ENCODE measurements around the gene TNS3. TPM values are rescaled to one million over a fixed set of nuclear protein-coding genes. Genes with fewer than 3 reads are reported as not detected.
A peak's percentile ranks its signal among the peaks of the same experiment; 100 is the strongest.

The TNS3 gene
- total RNA-seq, 1 donor from 2014 or later = 89.8 TPM

DNA sequence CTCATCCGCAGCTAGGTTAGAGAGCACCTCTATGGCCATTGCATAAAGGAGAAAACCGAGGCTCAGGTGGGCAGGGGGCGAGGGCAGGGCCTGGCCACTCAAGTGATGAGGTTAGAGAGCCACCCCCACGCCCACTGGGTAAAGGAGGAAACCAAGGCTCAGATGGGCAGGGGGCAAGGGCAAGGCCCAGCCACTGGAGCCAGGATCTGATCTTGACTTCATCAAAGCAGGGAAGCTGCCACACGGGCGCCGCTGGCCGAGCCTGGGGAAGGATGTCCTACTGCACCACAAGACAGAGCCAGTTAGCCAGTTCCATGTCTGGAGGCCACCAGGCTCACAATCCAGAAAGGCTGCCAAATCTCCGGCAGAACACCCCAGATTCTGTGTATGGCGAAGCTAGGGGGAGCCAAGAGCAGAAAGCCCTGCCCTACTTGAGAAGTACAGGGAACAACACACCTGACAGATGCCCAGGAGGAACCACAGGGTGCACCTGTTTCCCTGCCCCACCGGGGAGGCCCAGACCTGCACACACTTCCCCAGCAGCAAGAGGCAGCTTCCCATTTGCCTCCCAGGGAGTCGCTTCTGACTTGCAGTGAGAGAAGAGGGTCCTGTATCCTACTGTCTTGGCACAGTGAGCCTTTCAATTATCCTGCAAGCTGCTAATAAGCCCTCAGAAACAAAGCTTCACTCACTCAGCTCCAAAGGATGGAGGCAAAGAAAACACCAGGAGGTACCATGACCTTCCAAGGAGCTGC is 101.9 kb downstream of the TNS3 start:
- peak overlapping the region in 1 of 2 donors; percentile 29 for H3K27ac ChIP-seq
- no peaks in the 10 kb centered on the region for H3K27me3 ChIP-seq
- no peaks in the 10 kb centered on the region for H3K36me3 ChIP-seq
- intact Hi-C loops (cut with DNase I) = loop anchor here (5.0 kb wide), 2 partner anchors 102 to 337 kb away; partner anchors contain the start of gene TNS3
- peaks cover 19 to 79% of the 10 kb centered on the region in 2 donors for H3K4me1 ChIP-seq
- H3K4me3 ChIP-seq = no peak overlapping the region
- TF ChIP-seq, protein P1, sequence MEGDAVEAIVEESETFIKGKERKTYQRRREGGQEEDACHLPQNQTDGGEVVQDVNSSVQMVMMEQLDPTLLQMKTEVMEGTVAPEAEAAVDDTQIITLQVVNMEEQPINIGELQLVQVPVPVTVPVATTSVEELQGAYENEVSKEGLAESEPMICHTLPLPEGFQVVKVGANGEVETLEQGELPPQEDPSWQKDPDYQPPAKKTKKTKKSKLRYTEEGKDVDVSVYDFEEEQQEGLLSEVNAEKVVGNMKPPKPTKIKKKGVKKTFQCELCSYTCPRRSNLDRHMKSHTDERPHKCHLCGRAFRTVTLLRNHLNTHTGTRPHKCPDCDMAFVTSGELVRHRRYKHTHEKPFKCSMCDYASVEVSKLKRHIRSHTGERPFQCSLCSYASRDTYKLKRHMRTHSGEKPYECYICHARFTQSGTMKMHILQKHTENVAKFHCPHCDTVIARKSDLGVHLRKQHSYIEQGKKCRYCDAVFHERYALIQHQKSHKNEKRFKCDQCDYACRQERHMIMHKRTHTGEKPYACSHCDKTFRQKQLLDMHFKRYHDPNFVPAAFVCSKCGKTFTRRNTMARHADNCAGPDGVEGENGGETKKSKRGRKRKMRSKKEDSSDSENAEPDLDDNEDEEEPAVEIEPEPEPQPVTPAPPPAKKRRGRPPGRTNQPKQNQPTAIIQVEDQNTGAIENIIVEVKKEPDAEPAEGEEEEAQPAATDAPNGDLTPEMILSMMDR (IDR thresholded peaks at IDR 0.05) = no peak
- H3K9me3 ChIP-seq = no peaks in the 10 kb centered on the region
- DNase-seq (ENCODE audit: low spot score in 2 of 2) = no peak

- no peaks in the 10 kb centered on the region for H3K36me3 ChIP-seq
- intact Hi-C loops (cut with DNase I) = no loop called here
- H3K27ac ChIP-seq = peak overlapping the region; percentile 25 to 49
- H3K4me3 ChIP-seq = no peak overlapping the region
- TF ChIP-seq, protein P1 (IDR thresholded peaks at IDR 0.05) = no peak
- H3K27me3 ChIP-seq = no peaks in the 10 kb centered on the region
- DNase-seq (ENCODE audit: low spot score in 2 of 2) = no peak
- H3K4me1 ChIP-seq = peaks cover 19 to 76% of the 10 kb centered on the region in 2 donors
- H3K9me3 ChIP-seq = no peaks in the 10 kb centered on the region
Observed at GRCh38 chr7:47478926-47479711, 102.8 kb downstream of the TNS3 start.

DNA sequence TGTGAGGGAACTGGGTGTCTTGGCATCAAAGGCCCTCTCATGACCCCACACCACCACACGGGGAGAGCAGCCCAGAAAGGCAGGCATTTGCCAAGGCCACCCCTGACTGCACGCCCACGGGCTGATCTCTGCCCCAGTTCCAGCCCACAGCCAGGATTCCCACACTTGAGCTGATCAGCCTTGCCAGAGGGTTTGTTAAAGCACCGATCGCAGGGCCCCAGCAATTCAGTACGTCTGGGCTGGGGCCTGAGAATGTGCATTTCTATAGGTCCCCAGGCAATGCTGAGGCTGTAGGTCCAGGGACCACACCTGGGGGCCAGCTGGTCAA is 103.9 kb downstream of the TNS3 start:
- TF ChIP-seq, protein P1 (IDR thresholded peaks at IDR 0.05) = no peak
- intact Hi-C loops (cut with DNase I) = no loop called here
- Histone ChIP-seq H3K27me3 (no peaks in the 10 kb centered on the region), H3K27ac (no peak overlapping the region), H3K36me3 (no peaks in the 10 kb centered on the region), H3K4me1 (peaks cover 19 to 68% of the 10 kb centered on the region in 2 donors), H3K4me3 (no peak overlapping the region), H3K9me3 (no peaks in the 10 kb centered on the region)
- no peak for DNase-seq (ENCODE audit: low spot score in 2 of 2)

- TF ChIP-seq, protein P1 (IDR thresholded peaks at IDR 0.05) = no peak
- Histone ChIP-seq H3K4me3 (no peak overlapping the region), H3K36me3 (no peaks in the 10 kb centered on the region), H3K27me3 (no peaks in the 10 kb centered on the region), H3K27ac (no peak overlapping the region), H3K9me3 (no peaks in the 10 kb centered on the region), H3K4me1 (peaks cover 17 to 62% of the 10 kb centered on the region in 2 donors)
- no peak for DNase-seq (ENCODE audit: low spot score in 2 of 2)
- intact Hi-C loops (cut with DNase I) = no loop called here
Observed at GRCh38 chr7:47477191-47478016, 104.5 kb downstream of the TNS3 start.

DNA sequence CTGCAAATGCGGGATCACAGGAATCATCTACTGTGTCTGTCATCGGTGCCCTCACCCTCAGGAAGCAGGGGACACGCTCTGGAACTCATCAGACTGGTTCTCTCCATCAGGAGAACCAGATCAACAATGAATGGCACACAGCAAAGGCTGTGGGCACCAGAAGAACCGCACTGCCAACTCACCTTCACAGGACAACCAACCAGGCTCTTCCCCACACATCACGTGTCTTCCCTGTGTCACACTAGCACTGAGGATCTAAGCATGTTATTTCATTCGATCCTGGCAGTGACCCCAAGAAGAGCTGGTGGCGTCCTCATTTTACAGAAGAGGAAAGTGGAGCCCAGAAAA is 106.1 kb downstream of the TNS3 start:
- Histone ChIP-seq H3K36me3 (no peaks in the 10 kb centered on the region), H3K9me3 (no peaks in the 10 kb centered on the region), H3K4me3 (no peak overlapping the region), H3K4me1 (peaks cover 6 to 51% of the 10 kb centered on the region in 2 donors), H3K27me3 (no peaks in the 10 kb centered on the region), H3K27ac (peak overlapping the region; percentile 19 to 57)
- TF ChIP-seq, protein P1 (IDR thresholded peaks at IDR 0.05) = no peak
- no peak for DNase-seq (ENCODE audit: low spot score in 2 of 2)
- intact Hi-C loops (cut with DNase I) = no loop called here

Data from ascending aorta (tissue), 2 donors.